LNCaP clone FGC (cell line): ENCODE results near the gene GALNT7.

Experiments used
- DNase-seq: peaks from one replicate; pipeline ENCODE4 v3.0.0-alpha.2; 2011; ENCODE audit warnings: low read depth
- H3K4me3 ChIP-seq: 2 replicates; pipeline ENCODE4 v1.5.1; 2011; ENCODE audit warnings: mild to moderate bottlenecking, low read depth, low read length, control low read depth
- TF ChIP-seq, protein P1 (sequence below): IDR thresholded peaks from 2 replicates; pipeline ENCODE4 v1.5.1; 2012; ENCODE audit warnings: mild to moderate bottlenecking; ENCODE audit not compliant: control insufficient read depth, insufficient read depth; ENCODE audit errors: extremely low read depth

GALNT7 gene

DNA sequence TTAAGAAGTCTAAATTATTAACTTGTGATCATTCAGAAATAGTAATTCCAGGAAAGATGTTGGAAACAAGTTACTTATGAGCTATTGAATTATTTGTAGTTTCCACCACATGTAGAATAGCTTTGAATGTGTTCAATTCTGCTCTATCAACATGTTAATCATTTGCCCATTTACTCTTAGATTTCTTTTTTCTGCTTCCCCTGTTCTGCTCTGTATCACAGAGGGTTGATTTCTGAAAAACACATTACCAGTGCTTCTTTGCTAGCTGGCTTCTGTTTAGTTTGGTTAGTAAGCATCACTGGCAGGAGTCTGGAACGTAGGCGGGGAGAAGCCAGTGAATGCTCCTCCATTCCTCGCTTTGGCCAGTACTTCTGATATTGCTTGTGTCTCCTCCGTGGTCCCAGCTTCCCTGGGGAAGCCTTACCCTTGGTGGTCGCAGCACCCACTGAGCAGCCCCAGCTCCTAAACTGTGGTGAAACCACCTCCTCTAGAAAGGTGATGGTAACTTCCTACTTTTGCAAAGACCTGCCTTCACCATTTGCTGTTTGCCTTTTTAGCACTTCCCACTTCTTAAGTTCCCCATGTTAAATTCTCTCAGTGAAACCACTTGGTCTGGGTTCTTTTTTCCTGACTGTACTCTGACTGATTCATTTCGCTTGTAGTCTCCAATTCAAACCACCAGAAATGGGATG lies 40.3 kb upstream of the GALNT7 start:
- H3K4me3 ChIP-seq, result no peak overlapping the region
- TF ChIP-seq, protein P1, sequence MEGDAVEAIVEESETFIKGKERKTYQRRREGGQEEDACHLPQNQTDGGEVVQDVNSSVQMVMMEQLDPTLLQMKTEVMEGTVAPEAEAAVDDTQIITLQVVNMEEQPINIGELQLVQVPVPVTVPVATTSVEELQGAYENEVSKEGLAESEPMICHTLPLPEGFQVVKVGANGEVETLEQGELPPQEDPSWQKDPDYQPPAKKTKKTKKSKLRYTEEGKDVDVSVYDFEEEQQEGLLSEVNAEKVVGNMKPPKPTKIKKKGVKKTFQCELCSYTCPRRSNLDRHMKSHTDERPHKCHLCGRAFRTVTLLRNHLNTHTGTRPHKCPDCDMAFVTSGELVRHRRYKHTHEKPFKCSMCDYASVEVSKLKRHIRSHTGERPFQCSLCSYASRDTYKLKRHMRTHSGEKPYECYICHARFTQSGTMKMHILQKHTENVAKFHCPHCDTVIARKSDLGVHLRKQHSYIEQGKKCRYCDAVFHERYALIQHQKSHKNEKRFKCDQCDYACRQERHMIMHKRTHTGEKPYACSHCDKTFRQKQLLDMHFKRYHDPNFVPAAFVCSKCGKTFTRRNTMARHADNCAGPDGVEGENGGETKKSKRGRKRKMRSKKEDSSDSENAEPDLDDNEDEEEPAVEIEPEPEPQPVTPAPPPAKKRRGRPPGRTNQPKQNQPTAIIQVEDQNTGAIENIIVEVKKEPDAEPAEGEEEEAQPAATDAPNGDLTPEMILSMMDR, result no peak
- no peak for DNase-seq

DNA sequence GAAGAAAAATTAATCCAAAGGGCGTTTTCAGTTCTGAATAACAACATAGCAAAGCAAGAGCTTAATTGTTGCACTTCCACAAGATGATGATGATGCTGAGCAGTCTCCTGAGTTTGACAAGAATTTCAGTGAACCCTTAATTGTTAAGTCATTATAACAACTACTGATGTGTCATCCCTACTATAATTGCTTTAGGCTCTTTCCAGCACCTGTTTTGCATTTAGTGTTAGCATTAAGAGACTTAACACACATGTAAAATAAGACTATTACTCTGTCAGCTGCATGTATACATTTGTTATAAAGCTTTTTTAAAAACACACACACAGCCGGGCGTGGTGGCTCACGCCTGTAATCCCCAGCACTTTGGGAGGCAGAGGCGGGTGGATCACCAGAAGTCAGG lies 37.9 kb upstream of the GALNT7 start:
- H3K4me3 ChIP-seq, result no peak overlapping the region

DNA sequence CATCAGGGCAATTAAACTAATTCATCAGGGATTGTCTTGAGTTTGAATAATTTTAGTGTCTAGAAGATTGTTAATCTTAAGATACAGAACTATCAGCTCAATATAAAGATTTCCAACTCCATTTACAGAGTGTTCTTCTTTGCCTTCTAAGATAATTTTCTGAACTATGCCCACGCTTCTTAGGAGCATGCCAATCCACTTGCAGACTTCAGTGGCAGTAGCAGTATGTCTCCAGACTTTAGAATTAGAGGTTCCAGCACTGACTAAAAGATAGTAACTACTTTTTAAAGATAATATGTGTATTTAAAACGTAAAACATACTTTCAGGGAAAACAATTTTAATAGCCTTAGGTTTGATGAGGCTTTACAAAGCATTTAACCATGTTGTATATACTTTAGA lies 34.2 kb upstream of the GALNT7 start:
- TF ChIP-seq, protein P1, result no peak
- no peak overlapping the region for H3K4me3 ChIP-seq
- DNase-seq, result no peak

More for the DNA sequence above, 37.9 kb upstream of the GALNT7 start:
- no peak for DNase-seq
- TF ChIP-seq, protein P1, result no peak

GRCh38 chr4:173135241-173135847 lies 33.3 kb upstream of the GALNT7 start:
- TF ChIP-seq, protein P1, result no peak
- no peak for DNase-seq
- no peak overlapping the region for H3K4me3 ChIP-seq

- TF ChIP-seq, protein P1, result no peak
- H3K4me3 ChIP-seq, result no peak overlapping the region
- no peak for DNase-seq
Measured at GRCh38 chr4:173138624-173139023, 30.0 kb upstream of the GALNT7 start.

DNA sequence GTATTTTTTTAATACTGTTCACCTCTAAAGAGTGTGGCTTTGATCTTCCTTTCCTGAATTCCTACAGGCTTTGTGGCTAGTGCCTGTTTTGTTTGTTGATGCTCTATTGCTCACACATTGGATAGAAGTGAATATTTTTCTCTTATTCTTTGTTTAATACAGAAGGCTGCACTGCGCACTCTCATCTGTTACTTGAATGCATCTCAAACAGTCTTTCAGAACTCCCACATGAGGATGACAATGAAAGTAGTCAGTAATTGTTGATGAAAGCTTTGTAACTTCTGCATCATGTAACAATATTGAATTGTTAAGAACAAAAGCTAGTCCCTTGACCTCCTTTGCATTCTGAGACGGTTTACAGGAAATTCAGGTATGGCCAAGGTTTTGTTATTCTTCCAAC lies 29.1 kb upstream of the GALNT7 start:
- DNase-seq, result no peak
- TF ChIP-seq, protein P1, result no peak
- H3K4me3 ChIP-seq, result no peak overlapping the region
